Natural killer cell treated with Interleukin-12 subunit alpha and Interleukin-12 subunit beta and Interleukin-15 and Interleukin-18, amount 100 ng/mL, for 72 hours (primary cell): ENCODE measurements around the gene TNFSF10. TPM values are rescaled to one million over a fixed set of nuclear protein-coding genes. Genes with fewer than 3 reads are reported as not detected.

ENCODE experiments used
- ATAC-seq, 2 donors: fragments of 150-1000 bp; cut with Tn5 transposase in 1 of 2; sonication (Bioruptor Pico), chemical (Tn5 transposase) in 1 of 2; 2 replicates each; pipeline ENCODE4 v1.10.0; 2021
- DNase-seq: peaks from one replicate; pipeline ENCODE4 v3.0.0; 2022; ENCODE audit warnings: low spot score
- H3K27ac Mint-ChIP-seq, 2 donors: 1 replicate in 1 of 2; 2 replicates in 1 of 2; pipeline ENCODE4 v1.8.0; 2022; ENCODE audit warnings: mixed read lengths in 2 of 2, mild to moderate bottlenecking in 1 of 2, moderate library complexity in 1 of 2
- H3K27me3 Mint-ChIP-seq, 2 donors: 1 replicate in 1 of 2; 2 replicates in 1 of 2; pipeline ENCODE4 v1.8.0; 2022; ENCODE audit warnings: mixed read lengths in 2 of 2
- H3K36me3 Mint-ChIP-seq: one replicate; pipeline ENCODE4 v1.8.0; 2022; ENCODE audit warnings: mixed read lengths
- H3K4me1 Mint-ChIP-seq, 2 donors: 1 replicate in 1 of 2; 2 replicates in 1 of 2; pipeline ENCODE4 v1.8.0; 2022; ENCODE audit warnings: low read depth in 2 of 2, mixed read lengths in 2 of 2, mild to moderate bottlenecking in 1 of 2
- H3K4me3 Mint-ChIP-seq: one replicate; pipeline ENCODE4 v1.8.0; 2022; ENCODE audit warnings: mixed read lengths
- H3K9me3 Mint-ChIP-seq: 2 replicates; pipeline ENCODE4 v1.8.0; 2022; ENCODE audit warnings: mixed read lengths
- total RNA-seq, 2 donors: library from RNA; stranded (reverse); gene quantifications; one replicate each; pipeline ENCODE4 v1.2.3, GENCODE V29; 2022

Gene TNFSF10
- total RNA-seq, 2 donors from 2014 or later = 111 to 321 TPM

GRCh38 chr3:172475703-172476102 is 47.5 kb downstream of the TNFSF10 start:
- H3K9me3 Mint-ChIP-seq = no peaks in the 10 kb centered on the region
- peak overlapping the region; percentile 77 to 91 for H3K27ac Mint-ChIP-seq
- H3K4me1 Mint-ChIP-seq = peaks cover 18 to 19% of the 10 kb centered on the region in 2 donors
- DNase-seq (no peak), ATAC-seq (no peak)
- peak overlapping the region; percentile 94 for H3K4me3 Mint-ChIP-seq
- peaks cover 6 to 7% of the 10 kb centered on the region in 2 donors for H3K27me3 Mint-ChIP-seq
- peaks cover 12% of the 10 kb centered on the region for H3K36me3 Mint-ChIP-seq

GRCh38 chr3:172471903-172472302 is 51.3 kb downstream of the TNFSF10 start:
- no peaks in the 10 kb centered on the region for H3K9me3 Mint-ChIP-seq
- no peak overlapping the region for H3K27ac Mint-ChIP-seq
- ATAC-seq (no peak), DNase-seq (no peak)
- H3K36me3 Mint-ChIP-seq = peaks cover 12% of the 10 kb centered on the region
- no peak overlapping the region for H3K4me3 Mint-ChIP-seq
- peaks cover 16 to 19% of the 10 kb centered on the region in 2 donors for H3K27me3 Mint-ChIP-seq
- H3K4me1 Mint-ChIP-seq = peaks cover 6 to 8% of the 10 kb centered on the region in 2 donors

- Mint-ChIP-seq H3K4me3 (no peak overlapping the region), H3K9me3 (no peaks in the 10 kb centered on the region), H3K27me3 (peaks cover 16 to 22% of the 10 kb centered on the region in 2 donors), H3K4me1 (peaks cover 0 to 3% of the 10 kb centered on the region in 2 donors), H3K36me3 (peaks cover 12% of the 10 kb centered on the region), H3K27ac (no peak overlapping the region)
- ATAC-seq (no peak), DNase-seq (no peak)
Measured at GRCh38 chr3:172470588-172470987, 52.6 kb downstream of the TNFSF10 start.

- peaks cover 0 to 3% of the 10 kb centered on the region in 2 donors for H3K4me1 Mint-ChIP-seq
- ATAC-seq = no peak
- H3K4me3 Mint-ChIP-seq = no peak overlapping the region
- H3K9me3 Mint-ChIP-seq = no peaks in the 10 kb centered on the region
- H3K36me3 Mint-ChIP-seq = peaks cover 12% of the 10 kb centered on the region
- DNase-seq = no peak
- no peak overlapping the region for H3K27ac Mint-ChIP-seq
- H3K27me3 Mint-ChIP-seq = peaks cover 16 to 22% of the 10 kb centered on the region in 2 donors
Measured at GRCh38 chr3:172467170-172467824, 55.9 kb downstream of the TNFSF10 start.

GRCh38 chr3:172466553-172467130 is 56.6 kb downstream of the TNFSF10 start:
- ATAC-seq (no peak), DNase-seq (no peak)
- Mint-ChIP-seq H3K4me1 (peaks cover 0 to 3% of the 10 kb centered on the region in 2 donors), H3K9me3 (no peaks in the 10 kb centered on the region), H3K4me3 (no peak overlapping the region), H3K27ac (no peak overlapping the region), H3K27me3 (peaks cover 13 to 22% of the 10 kb centered on the region in 2 donors), H3K36me3 (peaks cover 7% of the 10 kb centered on the region)

GRCh38 chr3:172465281-172465680 is 57.9 kb downstream of the TNFSF10 start:
- no peak overlapping the region for H3K27ac Mint-ChIP-seq
- H3K27me3 Mint-ChIP-seq = peaks cover 7 to 14% of the 10 kb centered on the region in 2 donors
- H3K4me3 Mint-ChIP-seq = no peak overlapping the region
- no peaks in the 10 kb centered on the region for H3K9me3 Mint-ChIP-seq
- no peak for ATAC-seq
- peaks cover 0 to 3% of the 10 kb centered on the region in 2 donors for H3K4me1 Mint-ChIP-seq
- no peaks in the 10 kb centered on the region for H3K36me3 Mint-ChIP-seq
- DNase-seq = no peak

- DNase-seq (no peak), ATAC-seq (no peak)
- Mint-ChIP-seq H3K36me3 (no peaks in the 10 kb centered on the region), H3K27me3 (peaks cover 7 to 14% of the 10 kb centered on the region in 2 donors), H3K4me3 (no peak overlapping the region), H3K27ac (no peak overlapping the region), H3K4me1 (peaks cover 0 to 3% of the 10 kb centered on the region in 2 donors), H3K9me3 (no peaks in the 10 kb centered on the region)
Measured at GRCh38 chr3:172464306-172464705, 58.9 kb downstream of the TNFSF10 start.

- Mint-ChIP-seq H3K4me3 (no peak overlapping the region), H3K4me1 (no peaks in the 10 kb centered on the region), H3K27me3 (peaks cover 2 to 4% of the 10 kb centered on the region in 2 donors), H3K36me3 (no peaks in the 10 kb centered on the region), H3K9me3 (no peaks in the 10 kb centered on the region), H3K27ac (no peak overlapping the region)
- peak in 1 of 2 donors; percentile 60 for ATAC-seq
- no peak for DNase-seq
Measured at GRCh38 chr3:172461530-172462138, 61.6 kb downstream of the TNFSF10 start.

- Mint-ChIP-seq H3K9me3 (no peaks in the 10 kb centered on the region), H3K36me3 (no peaks in the 10 kb centered on the region), H3K4me3 (no peak overlapping the region), H3K4me1 (no peaks in the 10 kb centered on the region), H3K27ac (no peak overlapping the region), H3K27me3 (peaks cover 11 to 14% of the 10 kb centered on the region in 2 donors)
- ATAC-seq = no peak
- DNase-seq = no peak
Measured at GRCh38 chr3:172456404-172456803, 66.8 kb downstream of the TNFSF10 start.

Other genes starting within 250 kb of the TNFSF10 start
- gene GHSR, start 75.0 kb downstream of the TNFSF10 start, total RNA-seq = not detected
- gene NCEH1, start 187.6 kb upstream of the TNFSF10 start, total RNA-seq = 10 to 100 TPM; 18.5 to 18.6 TPM
- 10 to 100 TPM; 27.8 to 59.7 TPM for gene ECT2, start 227.3 kb upstream of the TNFSF10 start, total RNA-seq